Peyer's patch (tissue), 4 donors: Measurements from ENCODE around the gene DTWD2.

Source experiments
- POLR2A ChIP-seq, 2 donors: fragments of 450-650 bp; IDR thresholded peaks; one replicate each; pipeline ENCODE4 v1.5.1; 2017; ENCODE audit warnings: antibody characterized with exemption in 2 of 2, mild to moderate bottlenecking in 2 of 2, moderate library complexity in 2 of 2
- TF ChIP-seq, protein P1 (sequence below), 6 experiments: fragments of 450-650 bp in 4 of 6; fragments of 200-600 bp in 2 of 6; sonication (generic) in 1 of 6; IDR thresholded peaks; one replicate each; pipeline ENCODE4 v1.5.1; 2017 to 2019; ENCODE audit warnings: antibody characterized with exemption in 6 of 6, mild to moderate bottlenecking in 3 of 6, moderate library complexity in 1 of 6

DNA sequence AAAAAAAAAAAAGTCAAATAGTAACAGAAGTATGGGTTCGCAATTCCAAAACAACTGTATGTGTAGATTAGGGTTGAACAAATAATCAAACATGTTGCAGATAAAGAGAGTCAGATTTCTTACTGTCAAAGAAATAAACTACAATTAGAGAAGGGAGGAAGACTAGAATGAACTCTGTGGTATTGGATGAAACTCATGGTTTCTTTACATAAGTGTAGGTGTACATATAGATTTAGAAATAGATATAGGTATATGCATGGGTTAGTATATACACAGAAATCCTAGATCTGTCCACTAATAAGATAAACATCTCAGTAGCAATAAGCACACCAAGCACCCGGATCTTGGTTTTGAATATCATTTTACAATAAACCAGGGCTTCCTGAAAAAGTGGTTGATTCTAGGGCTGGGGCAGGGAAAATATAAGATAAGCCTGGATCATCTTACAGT lies 21.3 kb downstream of the DTWD2 start:
- TF ChIP-seq, protein P1, sequence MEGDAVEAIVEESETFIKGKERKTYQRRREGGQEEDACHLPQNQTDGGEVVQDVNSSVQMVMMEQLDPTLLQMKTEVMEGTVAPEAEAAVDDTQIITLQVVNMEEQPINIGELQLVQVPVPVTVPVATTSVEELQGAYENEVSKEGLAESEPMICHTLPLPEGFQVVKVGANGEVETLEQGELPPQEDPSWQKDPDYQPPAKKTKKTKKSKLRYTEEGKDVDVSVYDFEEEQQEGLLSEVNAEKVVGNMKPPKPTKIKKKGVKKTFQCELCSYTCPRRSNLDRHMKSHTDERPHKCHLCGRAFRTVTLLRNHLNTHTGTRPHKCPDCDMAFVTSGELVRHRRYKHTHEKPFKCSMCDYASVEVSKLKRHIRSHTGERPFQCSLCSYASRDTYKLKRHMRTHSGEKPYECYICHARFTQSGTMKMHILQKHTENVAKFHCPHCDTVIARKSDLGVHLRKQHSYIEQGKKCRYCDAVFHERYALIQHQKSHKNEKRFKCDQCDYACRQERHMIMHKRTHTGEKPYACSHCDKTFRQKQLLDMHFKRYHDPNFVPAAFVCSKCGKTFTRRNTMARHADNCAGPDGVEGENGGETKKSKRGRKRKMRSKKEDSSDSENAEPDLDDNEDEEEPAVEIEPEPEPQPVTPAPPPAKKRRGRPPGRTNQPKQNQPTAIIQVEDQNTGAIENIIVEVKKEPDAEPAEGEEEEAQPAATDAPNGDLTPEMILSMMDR (IDR thresholded peaks at IDR 0.05), result no peak
- TF ChIP-seq POLR2A (IDR thresholded peaks at IDR 0.05), result no peak
